Neural crest cell (in vitro differentiated cells): ENCODE data around the gene CDR2. TPM values are rescaled to one million over a fixed set of nuclear protein-coding genes. Genes with fewer than 3 reads are reported as not detected.

Experiments
- DNase-seq: peaks from one replicate; pipeline ENCODE4 v3.0.0; 2021; ENCODE audit warnings: low read depth, mixed read lengths, low spot score
- H3K27ac Mint-ChIP-seq: one replicate; pipeline ENCODE4 v1.8.0; 2021; ENCODE audit warnings: mild to moderate bottlenecking, mixed read lengths; ENCODE audit not compliant: unreplicated experiment
- H3K27me3 Mint-ChIP-seq: 2 replicates; pipeline ENCODE4 v1.8.0; 2021; ENCODE audit warnings: low read depth, mild to moderate bottlenecking, mixed read lengths
- H3K36me3 Mint-ChIP-seq: 2 replicates; pipeline ENCODE4 v1.8.0; 2021; ENCODE audit warnings: low read depth, mild to moderate bottlenecking, mixed read lengths
- H3K4me1 Mint-ChIP-seq: 2 replicates; pipeline ENCODE4 v1.8.0; 2021; ENCODE audit warnings: mixed read lengths
- H3K4me3 Mint-ChIP-seq: one replicate; pipeline ENCODE4 v1.8.0; 2021; ENCODE audit warnings: mild to moderate bottlenecking, mixed read lengths
- H3K9me3 Mint-ChIP-seq: 2 replicates; pipeline ENCODE4 v1.8.0; 2021; ENCODE audit warnings: mixed read lengths
- total RNA-seq: library from RNA; stranded (reverse); gene quantifications from 2 replicates; pipeline ENCODE4 v1.2.1, GENCODE V29; 2021
- TF ChIP-seq, protein P1 (sequence below): fragments of 200-600 bp; sonication (generic); conservative IDR thresholded peaks from 2 replicates; pipeline ENCODE4 v1.5.0; 2021; ENCODE audit warnings: antibody characterized with exemption, mild to moderate bottlenecking

CDR2 gene
- total RNA-seq, 1 donor from 2014 or later, result 16.1 TPM

DNA sequence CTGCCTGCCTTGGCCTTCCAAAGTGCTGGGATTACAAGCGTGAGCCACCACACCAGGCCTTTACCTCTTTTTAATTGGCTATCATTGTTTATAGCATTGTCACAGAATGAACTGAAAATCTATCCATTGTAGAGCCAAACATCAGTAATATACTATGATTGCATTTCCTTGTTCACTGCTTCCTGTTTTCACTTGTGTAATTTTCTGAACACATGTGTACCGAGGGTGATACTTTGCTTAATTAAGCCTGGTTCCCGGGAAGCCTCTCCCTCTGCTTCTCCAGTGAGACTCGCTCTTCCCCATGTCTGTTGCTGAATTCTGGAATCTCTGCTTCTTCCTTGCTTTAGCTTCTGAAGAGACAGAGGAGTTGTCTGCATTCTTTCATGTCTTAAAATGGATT, 44.1 kb downstream of the CDR2 start:
- Mint-ChIP-seq H3K27me3 (no peaks in the 10 kb centered on the region), H3K4me1 (no peaks in the 10 kb centered on the region), H3K36me3 (peaks cover 40% of the 10 kb centered on the region), H3K4me3 (no peak overlapping the region), H3K27ac (no peak overlapping the region), H3K9me3 (peaks cover 5% of the 10 kb centered on the region)
- TF ChIP-seq, protein P1, sequence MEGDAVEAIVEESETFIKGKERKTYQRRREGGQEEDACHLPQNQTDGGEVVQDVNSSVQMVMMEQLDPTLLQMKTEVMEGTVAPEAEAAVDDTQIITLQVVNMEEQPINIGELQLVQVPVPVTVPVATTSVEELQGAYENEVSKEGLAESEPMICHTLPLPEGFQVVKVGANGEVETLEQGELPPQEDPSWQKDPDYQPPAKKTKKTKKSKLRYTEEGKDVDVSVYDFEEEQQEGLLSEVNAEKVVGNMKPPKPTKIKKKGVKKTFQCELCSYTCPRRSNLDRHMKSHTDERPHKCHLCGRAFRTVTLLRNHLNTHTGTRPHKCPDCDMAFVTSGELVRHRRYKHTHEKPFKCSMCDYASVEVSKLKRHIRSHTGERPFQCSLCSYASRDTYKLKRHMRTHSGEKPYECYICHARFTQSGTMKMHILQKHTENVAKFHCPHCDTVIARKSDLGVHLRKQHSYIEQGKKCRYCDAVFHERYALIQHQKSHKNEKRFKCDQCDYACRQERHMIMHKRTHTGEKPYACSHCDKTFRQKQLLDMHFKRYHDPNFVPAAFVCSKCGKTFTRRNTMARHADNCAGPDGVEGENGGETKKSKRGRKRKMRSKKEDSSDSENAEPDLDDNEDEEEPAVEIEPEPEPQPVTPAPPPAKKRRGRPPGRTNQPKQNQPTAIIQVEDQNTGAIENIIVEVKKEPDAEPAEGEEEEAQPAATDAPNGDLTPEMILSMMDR, result no peak
- no peak for DNase-seq

DNA sequence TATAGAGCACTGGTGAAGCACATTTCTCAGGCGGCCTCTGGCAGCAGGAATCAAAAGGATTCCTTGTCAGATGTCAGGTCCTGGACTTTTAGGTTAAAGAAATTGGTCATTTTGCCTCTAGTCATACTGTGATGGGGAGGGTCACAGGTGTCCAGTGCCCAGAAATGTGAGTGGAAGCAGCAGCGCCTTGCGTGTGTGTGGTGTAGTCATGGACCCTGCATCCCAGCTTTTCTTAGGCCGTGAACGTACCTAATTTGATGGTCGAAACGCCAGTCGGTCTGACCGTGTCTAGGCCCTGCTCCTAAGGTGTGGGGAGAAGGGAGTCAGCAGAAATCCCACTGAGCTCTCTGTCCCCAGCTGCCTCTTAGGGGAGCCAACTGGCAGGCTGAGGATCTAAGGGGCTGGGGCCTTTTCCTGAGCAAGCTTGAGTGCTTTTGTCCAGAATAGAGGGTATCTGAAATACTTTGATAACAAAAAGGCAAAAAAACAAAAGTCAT, 45.2 kb downstream of the CDR2 start:
- TF ChIP-seq, protein P1, result no peak
- H3K27me3 Mint-ChIP-seq, result no peaks in the 10 kb centered on the region
- H3K36me3 Mint-ChIP-seq, result peaks cover 29% of the 10 kb centered on the region
- H3K9me3 Mint-ChIP-seq, result peaks cover 3% of the 10 kb centered on the region
- no peaks in the 10 kb centered on the region for H3K4me1 Mint-ChIP-seq
- H3K27ac Mint-ChIP-seq, result no peak overlapping the region
- no peak for DNase-seq
- H3K4me3 Mint-ChIP-seq, result no peak overlapping the region

DNA sequence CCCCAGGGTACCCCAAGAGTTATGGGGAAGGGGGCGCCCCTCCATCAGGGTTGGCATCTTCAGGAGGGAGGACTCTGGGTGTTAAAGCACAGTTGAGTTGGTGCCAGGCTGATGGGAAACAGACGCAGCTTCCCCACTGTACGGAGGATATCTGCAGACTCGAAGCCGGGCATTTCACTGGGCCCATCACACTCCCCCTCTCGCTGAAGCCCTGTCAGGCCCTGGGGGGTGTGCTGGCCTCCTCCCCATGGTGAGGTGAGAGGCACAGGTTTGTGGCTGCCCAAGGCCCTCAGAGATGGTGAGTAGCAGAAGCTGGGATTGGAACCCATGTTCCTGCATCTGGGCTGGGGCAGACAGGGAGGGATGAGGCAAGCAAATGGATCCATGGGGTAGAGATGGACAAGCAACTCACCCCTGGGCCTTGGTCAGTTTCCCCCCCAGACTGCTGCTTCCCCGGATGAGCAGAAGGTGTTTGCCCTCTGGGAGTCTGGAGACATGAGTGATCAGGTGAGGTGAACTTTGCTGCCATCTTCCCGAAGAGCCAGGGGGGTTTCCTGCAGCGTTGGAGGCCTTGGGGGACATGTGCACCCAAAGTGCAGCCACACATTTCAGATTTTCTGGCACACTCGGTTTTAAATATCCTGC, 46.2 kb downstream of the CDR2 start:
- DNase-seq, result no peak
- TF ChIP-seq, protein P1, result no peak
- Mint-ChIP-seq H3K36me3 (peaks cover 20% of the 10 kb centered on the region), H3K27ac (no peak overlapping the region), H3K4me3 (no peak overlapping the region), H3K27me3 (no peaks in the 10 kb centered on the region), H3K4me1 (no peaks in the 10 kb centered on the region), H3K9me3 (no peaks in the 10 kb centered on the region)

DNA sequence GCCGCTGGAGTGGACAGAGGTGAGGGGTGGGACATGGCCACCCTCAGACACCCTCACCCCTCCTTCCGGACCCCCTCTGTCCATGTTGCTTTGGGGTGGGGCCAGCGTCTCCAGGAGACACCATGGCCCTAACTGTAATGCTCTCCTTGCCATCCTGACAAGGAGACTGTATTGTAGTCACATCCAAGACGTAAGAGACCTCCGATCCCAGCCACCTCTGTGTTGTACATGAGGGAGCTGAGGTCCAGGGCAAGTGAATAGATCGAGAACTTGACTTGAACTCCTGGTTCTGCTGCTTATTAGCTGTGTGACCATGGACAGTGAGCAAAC, 47.0 kb downstream of the CDR2 start:
- no peaks in the 10 kb centered on the region for H3K9me3 Mint-ChIP-seq
- H3K4me1 Mint-ChIP-seq, result no peaks in the 10 kb centered on the region
- no peak overlapping the region for H3K4me3 Mint-ChIP-seq
- TF ChIP-seq, protein P1, result no peak
- peaks cover 18% of the 10 kb centered on the region for H3K36me3 Mint-ChIP-seq
- no peak overlapping the region for H3K27ac Mint-ChIP-seq
- no peaks in the 10 kb centered on the region for H3K27me3 Mint-ChIP-seq
- DNase-seq, result no peak

DNA sequence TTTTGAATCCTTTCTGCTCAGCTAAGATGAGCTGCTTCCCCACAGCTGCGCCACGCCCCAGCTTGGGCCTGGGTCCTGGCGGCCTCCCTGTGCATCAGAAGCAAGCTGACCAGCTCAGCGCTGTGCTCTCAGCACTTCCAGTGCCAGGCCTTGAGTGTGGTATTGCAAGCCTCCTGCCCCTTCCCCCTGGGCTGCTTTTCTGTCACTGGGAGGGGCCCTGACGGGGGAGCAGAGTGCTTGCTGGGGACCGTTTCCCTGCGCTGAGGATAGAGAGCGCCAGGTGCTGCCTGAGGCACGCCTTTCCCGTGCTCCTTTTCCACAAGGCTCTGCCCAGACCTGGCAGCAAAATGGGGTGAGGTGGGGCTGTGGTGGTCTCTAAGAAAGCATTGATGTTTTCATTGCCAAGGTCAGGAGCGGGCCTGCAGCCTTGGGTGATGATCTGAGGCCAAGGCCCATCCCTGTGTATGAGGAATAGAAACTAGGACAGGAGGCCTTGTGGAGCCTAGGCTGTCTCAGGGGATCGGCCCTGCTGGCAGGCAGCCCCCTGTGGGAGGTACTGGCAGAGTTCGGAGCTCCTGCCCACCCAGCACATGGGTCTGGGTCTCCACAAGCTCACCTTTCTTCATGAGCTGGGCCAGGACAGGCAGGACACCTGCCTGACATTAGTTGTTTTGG, 47.5 kb downstream of the CDR2 start:
- peaks cover 13% of the 10 kb centered on the region for H3K36me3 Mint-ChIP-seq
- TF ChIP-seq, protein P1, result no peak
- no peaks in the 10 kb centered on the region for H3K9me3 Mint-ChIP-seq
- no peaks in the 10 kb centered on the region for H3K4me1 Mint-ChIP-seq
- H3K27ac Mint-ChIP-seq, result peak overlapping the region; percentile 43
- DNase-seq, result no peak
- H3K4me3 Mint-ChIP-seq, result no peak overlapping the region
- H3K27me3 Mint-ChIP-seq, result no peaks in the 10 kb centered on the region
